Activated T-helper 17 cell treated with anti-CD3 and anti-CD28 coated beads, Interleukin-2, amount 50 U/mL, for 72 hours (primary cell): ENCODE results near the gene TAF7. TPM values are rescaled to one million over a fixed set of nuclear protein-coding genes. Genes with fewer than 3 reads are reported as not detected.
"Not testable (repeated sequence)": the region's sequence is repeated elsewhere in the genome, so short reads cannot be mapped to it uniquely, and the experiment has no call there.

Experiments
- ATAC-seq: fragments of 150-1000 bp; cut with Tn5 transposase; replicated peaks from 2 replicates; pipeline ENCODE4 v1.10.0; 2021; ENCODE audit warnings: mild to moderate bottlenecking, moderate library complexity
- H3K27ac Mint-ChIP-seq: one replicate; pipeline ENCODE4 v1.8.0; 2022; ENCODE audit warnings: mixed read lengths
- H3K27me3 Mint-ChIP-seq: one replicate; pipeline ENCODE4 v1.8.0; 2022; ENCODE audit warnings: mixed read lengths
- H3K36me3 Mint-ChIP-seq: one replicate; pipeline ENCODE4 v1.8.0; 2022; ENCODE audit warnings: low read depth, mild to moderate bottlenecking, mixed read lengths
- H3K4me1 Mint-ChIP-seq: one replicate; pipeline ENCODE4 v1.8.0; 2022; ENCODE audit warnings: mixed read lengths
- H3K4me3 Mint-ChIP-seq: one replicate; pipeline ENCODE4 v1.8.0; 2022; ENCODE audit warnings: mild to moderate bottlenecking, mixed read lengths
- H3K9me3 Mint-ChIP-seq: one replicate; pipeline ENCODE4 v1.8.0; 2022; ENCODE audit warnings: mixed read lengths
- total RNA-seq, 2 donors: library from RNA; stranded (reverse); gene quantifications; one replicate each; pipeline ENCODE4 v1.2.3, GENCODE V29; 2022

The TAF7 gene
- total RNA-seq, 2 donors from 2014 or later = 45.3 to 50.4 TPM

GRCh38 chr5:141319202-141319601 is 1.4 kb downstream of the TAF7 start:
- Mint-ChIP-seq H3K4me1 (peaks cover 24% of the 10 kb centered on the region), H3K4me3 (peak overlapping the region; percentile 99), H3K9me3 (peaks cover 36% of the 10 kb centered on the region), H3K27me3 (no peaks in the 10 kb centered on the region), H3K27ac (peak overlapping the region; percentile 100), H3K36me3 (peaks cover 66% of the 10 kb centered on the region)
- ATAC-seq = no peak

DNA sequence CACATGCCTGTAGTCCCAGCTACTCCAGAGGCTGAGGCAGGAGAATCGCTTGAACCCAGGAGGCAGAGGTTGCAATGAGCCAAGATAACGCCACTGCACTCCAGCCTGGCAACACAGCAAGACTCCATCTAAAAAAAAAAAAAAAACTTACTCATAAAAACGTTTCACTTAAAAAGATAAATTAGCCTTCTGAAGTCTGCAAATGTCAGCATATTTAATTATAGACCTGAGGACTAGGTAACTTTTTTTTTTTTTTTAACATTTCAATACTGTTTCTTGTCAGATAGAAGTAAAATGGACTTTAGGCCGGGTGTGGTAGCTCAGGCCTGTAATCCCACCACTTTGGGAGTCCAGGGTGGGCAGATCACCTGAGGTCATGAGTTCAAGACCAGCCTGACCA is 3.6 kb downstream of the TAF7 start:
- not testable (repeated sequence) for H3K27ac Mint-ChIP-seq, H3K4me3 Mint-ChIP-seq, ATAC-seq, H3K27me3 Mint-ChIP-seq
- Mint-ChIP-seq H3K4me1 (peaks cover 24% of the 10 kb centered on the region), H3K9me3 (peaks cover 43% of the 10 kb centered on the region), H3K36me3 (peaks cover 66% of the 10 kb centered on the region)

GRCh38 chr5:141313711-141314110 is 6.9 kb downstream of the TAF7 start:
- no peaks in the 10 kb centered on the region for H3K27me3 Mint-ChIP-seq
- H3K9me3 Mint-ChIP-seq = peaks cover 40% of the 10 kb centered on the region
- H3K4me1 Mint-ChIP-seq = peaks cover 9% of the 10 kb centered on the region
- H3K4me3 Mint-ChIP-seq = no peak overlapping the region
- no peak for ATAC-seq
- H3K27ac Mint-ChIP-seq = no peak overlapping the region
- peaks cover 41% of the 10 kb centered on the region for H3K36me3 Mint-ChIP-seq

DNA sequence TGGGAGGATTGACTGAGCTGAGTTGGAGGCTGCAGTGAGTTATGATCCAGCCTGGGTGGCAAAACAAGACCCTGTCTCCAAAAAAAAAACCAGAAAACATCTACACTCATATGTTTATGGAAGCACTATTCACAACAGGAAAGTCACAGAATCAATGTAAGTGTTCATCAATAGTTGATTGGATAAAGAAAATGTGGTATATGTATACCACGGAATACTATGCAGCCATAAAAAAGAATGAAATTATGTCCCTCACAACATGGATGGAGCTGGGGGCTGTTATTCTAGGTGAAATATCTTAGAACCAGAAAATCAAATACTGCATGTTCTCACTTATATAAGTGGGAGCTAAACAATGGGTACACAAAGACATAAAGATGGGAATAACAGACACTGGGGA is 14.0 kb downstream of the TAF7 start:
- Mint-ChIP-seq H3K4me3 (no peak overlapping the region), H3K36me3 (no peaks in the 10 kb centered on the region), H3K27ac (no peak overlapping the region), H3K4me1 (no peaks in the 10 kb centered on the region), H3K27me3 (no peaks in the 10 kb centered on the region), H3K9me3 (peaks cover 33% of the 10 kb centered on the region)
- no peak for ATAC-seq

DNA sequence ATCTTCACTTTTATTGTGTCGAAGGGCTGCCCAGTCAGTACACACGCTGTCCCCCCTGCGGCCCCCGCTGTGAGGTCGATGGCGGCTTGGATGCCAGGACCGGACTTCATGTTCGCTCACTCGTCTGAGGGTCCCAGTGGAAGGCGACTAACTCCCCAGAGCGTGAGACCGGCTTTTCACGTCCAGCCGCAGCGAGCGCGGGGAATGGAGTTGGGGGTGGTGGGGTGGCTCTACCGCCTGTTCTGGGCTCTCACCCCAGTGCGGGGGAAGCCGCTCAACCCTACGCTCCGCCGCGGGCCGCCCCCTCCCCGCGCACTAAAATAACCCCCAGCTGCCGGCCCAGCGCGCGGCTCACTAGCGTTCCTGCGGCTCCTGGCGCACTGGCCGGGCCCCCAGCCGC is 16.8 kb downstream of the TAF7 start, which contains the start of gene SLC25A2:
SLC25A2 (minus strand) TSS at position 294 of the 400 bp plus-strand sequence; CDS start at position 110, 184 bp downstream.
- Mint-ChIP-seq H3K9me3 (peaks cover 27% of the 10 kb centered on the region), H3K4me1 (no peaks in the 10 kb centered on the region), H3K4me3 (no peak within 1 kb of the TSS), H3K36me3 (no peaks in the 10 kb centered on the region), H3K27me3 (no peaks in the 10 kb centered on the region), H3K27ac (no peak within 1 kb of the TSS)
- ATAC-seq = no peak

DNA sequence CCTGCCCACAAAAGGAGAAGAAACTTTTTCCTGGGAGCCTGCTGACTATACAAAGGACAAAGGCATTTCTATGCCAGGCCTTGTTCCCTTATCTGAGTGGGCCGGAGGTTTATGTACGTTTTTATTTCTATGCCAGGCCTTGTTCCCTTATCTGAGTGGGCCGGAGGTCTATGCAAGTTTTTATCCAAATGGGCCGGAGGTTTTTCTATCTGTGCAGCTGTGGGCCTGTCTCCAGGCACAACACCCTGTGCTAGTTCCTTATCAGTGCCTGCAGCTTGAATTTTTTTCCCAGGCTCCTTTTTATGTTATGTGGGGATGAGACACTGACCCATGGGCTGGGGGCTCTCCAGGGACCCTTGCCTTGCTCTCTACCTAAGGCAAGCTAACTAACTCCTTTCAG is 22.2 kb downstream of the TAF7 start:
- H3K9me3 Mint-ChIP-seq = peaks cover 40% of the 10 kb centered on the region
- peaks cover 5% of the 10 kb centered on the region for H3K36me3 Mint-ChIP-seq
- no peak overlapping the region for H3K27ac Mint-ChIP-seq
- H3K27me3 Mint-ChIP-seq = no peaks in the 10 kb centered on the region
- no peak overlapping the region for H3K4me3 Mint-ChIP-seq
- no peaks in the 10 kb centered on the region for H3K4me1 Mint-ChIP-seq
- no peak for ATAC-seq

- H3K36me3 Mint-ChIP-seq = no peaks in the 10 kb centered on the region
- no peak overlapping the region for H3K27ac Mint-ChIP-seq
- no peak for ATAC-seq
- H3K4me3 Mint-ChIP-seq = no peak overlapping the region
- no peaks in the 10 kb centered on the region for H3K27me3 Mint-ChIP-seq
- H3K9me3 Mint-ChIP-seq = peaks cover 47% of the 10 kb centered on the region
- no peaks in the 10 kb centered on the region for H3K4me1 Mint-ChIP-seq
Measured at GRCh38 chr5:141272906-141273305, 47.7 kb downstream of the TAF7 start.

DNA sequence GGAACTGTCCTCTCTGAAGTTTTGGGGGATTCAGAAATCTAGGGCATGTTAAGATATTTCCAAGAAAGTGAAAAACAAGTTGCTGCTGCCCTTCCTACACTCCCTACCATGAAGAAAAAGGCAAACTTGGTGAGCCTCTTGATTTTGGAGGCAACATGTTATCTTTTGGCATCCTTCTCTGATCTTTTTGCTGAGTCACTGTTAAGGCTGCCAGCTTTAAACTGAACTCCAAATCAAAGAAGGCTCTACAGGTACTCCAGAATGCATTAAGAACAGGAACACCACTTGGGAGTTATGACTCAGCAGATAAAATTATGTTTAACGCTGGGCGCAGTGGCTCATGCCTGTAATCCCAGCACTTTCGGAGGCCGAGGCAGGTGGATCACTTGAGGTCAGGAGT is 51.4 kb downstream of the TAF7 start:
- Mint-ChIP-seq H3K36me3 (no peaks in the 10 kb centered on the region), H3K4me3 (no peak overlapping the region), H3K9me3 (peaks cover 37% of the 10 kb centered on the region), H3K4me1 (no peaks in the 10 kb centered on the region), H3K27ac (no peak overlapping the region), H3K27me3 (no peaks in the 10 kb centered on the region)
- no peak for ATAC-seq

Other genes starting within 250 kb of the TAF7 start
- under 1 TPM; 0.06 to 0.24 TPM for gene PCDHB2, start 226.2 kb downstream of the TAF7 start, total RNA-seq
- under 1 TPM in 1 of 2 donors, not detected in 1; 0.08 TPM for gene PCDHB3, start 220.3 kb downstream of the TAF7 start, total RNA-seq
- gene PCDHB4, start 199.0 kb downstream of the TAF7 start, total RNA-seq = not detected
- gene PCDHB5, start 185.6 kb downstream of the TAF7 start, total RNA-seq = not detected
- not detected for gene PCDHB6, start 170.7 kb downstream of the TAF7 start, total RNA-seq
- not detected for gene PCDHB7, start 148.1 kb downstream of the TAF7 start, total RNA-seq
- not detected for gene PCDHB8, start 143.0 kb downstream of the TAF7 start, total RNA-seq
- not detected for gene PCDHB16, start 138.4 kb downstream of the TAF7 start, total RNA-seq
- not detected for gene PCDHB9, start 133.6 kb downstream of the TAF7 start, total RNA-seq
- not detected for gene PCDHB10, start 128.4 kb downstream of the TAF7 start, total RNA-seq
- not detected for gene PCDHB11, start 121.2 kb downstream of the TAF7 start, total RNA-seq
- not detected for gene PCDHB12, start 112.1 kb downstream of the TAF7 start, total RNA-seq
- under 1 TPM in 1 of 2 donors, not detected in 1; 0.08 TPM for gene PCDHB13, start 106.9 kb downstream of the TAF7 start, total RNA-seq
- not detected for gene PCDHB14, start 97.4 kb downstream of the TAF7 start, total RNA-seq
- gene PCDHB15, start 75.4 kb downstream of the TAF7 start, total RNA-seq = not detected
- gene SLC25A2, start 16.7 kb downstream of the TAF7 start, total RNA-seq = under 1 TPM in 1 of 2 donors, not detected in 1; 0.42 TPM
- gene PCDHGA1, start 9.7 kb upstream of the TAF7 start, total RNA-seq = under 1 TPM; 0.09 to 0.16 TPM
- not detected for gene PCDHGA2, start 18.0 kb upstream of the TAF7 start, total RNA-seq
- under 1 TPM in 1 of 2 donors, not detected in 1; 0.09 TPM for gene PCDHGA3, start 23.0 kb upstream of the TAF7 start, total RNA-seq
- gene PCDHGB1, start 29.3 kb upstream of the TAF7 start, total RNA-seq = not detected
- under 1 TPM in 1 of 2 donors, not detected in 1; 0.32 TPM for gene PCDHGA4, start 34.2 kb upstream of the TAF7 start, total RNA-seq
- under 1 TPM; 0.17 to 0.34 TPM for gene PCDHGB2, start 39.2 kb upstream of the TAF7 start, total RNA-seq
- under 1 TPM in 1 of 2 donors, not detected in 1; 0.11 TPM for gene PCDHGA5, start 43.4 kb upstream of the TAF7 start, total RNA-seq
- under 1 TPM in 1 of 2 donors, not detected in 1; 0.21 TPM for gene PCDHGB3, start 49.5 kb upstream of the TAF7 start, total RNA-seq
- gene PCDHGA6, start 53.1 kb upstream of the TAF7 start, total RNA-seq = under 1 TPM; 0.06 to 0.40 TPM
- under 1 TPM in 1 of 2 donors, not detected in 1; 0.06 TPM for gene PCDHGA7, start 62.0 kb upstream of the TAF7 start, total RNA-seq
- under 1 TPM; 0.06 to 0.08 TPM for gene PCDHGB4, start 66.9 kb upstream of the TAF7 start, total RNA-seq
- not detected for gene PCDHGA8, start 71.8 kb upstream of the TAF7 start, total RNA-seq
- under 1 TPM; 0.09 to 0.24 TPM for gene PCDHGB5, start 77.2 kb upstream of the TAF7 start, total RNA-seq
- gene PCDHGA9, start 82.0 kb upstream of the TAF7 start, total RNA-seq = not detected
- gene PCDHGB6, start 87.2 kb upstream of the TAF7 start, total RNA-seq = under 1 TPM in 1 of 2 donors, not detected in 1; 0.08 TPM
- gene PCDHGA10, start 92.2 kb upstream of the TAF7 start, total RNA-seq = under 1 TPM; 0.06 to 0.08 TPM
- under 1 TPM in 1 of 2 donors, not detected in 1; 0.11 TPM for gene PCDHGB7, start 96.9 kb upstream of the TAF7 start, total RNA-seq
- under 1 TPM in 1 of 2 donors, not detected in 1; 0.09 TPM for gene PCDHGA11, start 100.3 kb upstream of the TAF7 start, total RNA-seq
- not detected for gene PCDHGA12, start 109.7 kb upstream of the TAF7 start, total RNA-seq
- under 1 TPM in 1 of 2 donors, not detected in 1; 0.56 TPM for gene PCDHGC3, start 155.2 kb upstream of the TAF7 start, total RNA-seq
- not detected for gene PCDHGC4, start 164.2 kb upstream of the TAF7 start, total RNA-seq
- not detected for gene PCDHGC5, start 168.3 kb upstream of the TAF7 start, total RNA-seq